Activated T-cell treated with anti-CD3 and anti-CD28 coated beads for 48 hours (primary cell): ENCODE data around the gene CCDC178.
"Not testable (repeated sequence)": the region's sequence is repeated elsewhere in the genome, so short reads cannot be mapped to it uniquely, and the experiment has no call there.

ENCODE experiments used
- DNase-seq: peaks from one replicate; pipeline ENCODE4 v3.0.0-alpha.2; 2020; ENCODE audit warnings: low read depth

Gene CCDC178

GRCh38 chr18:32983721-32984120 is 456.8 kb downstream of the CCDC178 start:
- DNase-seq: no peak

DNA sequence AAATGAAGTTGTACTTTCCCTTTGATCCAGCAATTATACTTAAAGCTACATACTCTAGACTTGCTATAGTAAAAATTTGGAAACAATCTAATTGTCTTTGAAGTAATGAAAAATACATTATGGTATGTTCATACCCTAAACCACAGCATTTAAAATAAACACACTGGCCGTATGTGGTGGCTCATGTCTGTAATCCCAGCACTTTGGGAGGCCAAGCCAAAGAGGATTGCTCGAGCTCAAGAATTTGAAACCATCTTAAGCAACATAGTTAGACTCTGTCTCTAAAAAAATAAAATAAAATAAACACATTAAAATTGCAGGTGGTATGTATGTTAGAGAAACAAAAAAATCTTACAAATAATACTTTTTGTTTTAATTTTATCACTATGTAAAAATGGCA is 459.6 kb downstream of the CCDC178 start:
- DNase-seq: no peak

DNA sequence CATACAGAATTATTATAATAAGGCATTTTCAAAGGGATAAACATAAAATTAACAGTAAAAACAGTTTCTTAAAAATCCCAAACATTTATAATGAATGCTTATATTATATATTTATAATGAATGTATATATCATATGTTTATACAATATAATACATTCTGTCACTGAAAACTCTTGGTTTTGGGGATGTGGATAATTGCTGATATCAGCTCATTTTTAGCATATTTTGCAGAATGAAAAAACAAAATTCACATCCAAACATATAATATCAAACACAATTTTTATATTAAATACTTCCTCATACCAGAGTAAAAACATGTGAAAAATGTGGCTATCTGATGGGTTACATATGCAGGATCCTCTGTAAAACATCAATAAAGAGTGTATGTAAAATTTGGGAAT is 465.0 kb downstream of the CCDC178 start:
- DNase-seq: no peak

DNA sequence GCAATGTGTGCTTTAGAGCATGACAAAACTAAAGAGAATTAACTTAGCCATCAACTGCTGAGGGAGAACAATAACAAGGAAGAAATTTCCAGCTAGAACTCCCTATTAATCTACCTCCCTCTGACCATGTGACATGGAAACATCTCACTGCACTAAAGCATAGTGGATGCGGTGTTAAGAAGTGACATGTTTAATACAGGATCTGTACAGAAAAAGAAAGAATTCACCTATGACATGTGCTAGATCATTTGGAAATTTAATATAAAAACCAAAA is 465.4 kb downstream of the CCDC178 start:
- no peak for DNase-seq

- no peak for DNase-seq
Observed at GRCh38 chr18:32974421-32975162, 465.9 kb downstream of the CCDC178 start.

DNA sequence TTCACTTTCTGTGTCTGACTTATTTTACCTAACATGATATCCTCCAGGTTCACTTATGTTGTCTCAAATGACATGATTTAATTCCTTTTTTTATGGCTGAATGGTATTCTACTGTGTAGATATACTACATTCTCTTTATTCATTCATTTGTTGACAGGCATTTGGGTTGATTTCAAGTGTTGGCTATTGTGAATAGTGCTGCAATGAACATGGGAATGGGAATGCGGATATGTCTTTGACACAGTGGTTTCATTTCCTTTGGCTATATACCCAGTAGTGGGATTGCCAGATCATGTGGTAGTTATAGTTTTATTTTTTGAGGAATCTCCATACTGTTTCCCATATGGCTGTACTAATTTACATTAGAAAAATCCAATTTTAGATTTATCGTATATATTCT is 472.3 kb downstream of the CCDC178 start:
- no peak for DNase-seq

GRCh38 chr18:32966141-32966540 is 474.4 kb downstream of the CCDC178 start:
- no peak for DNase-seq

GRCh38 chr18:32961538-32961937 is 479.0 kb downstream of the CCDC178 start:
- no peak for DNase-seq

GRCh38 chr18:32958746-32959145 is 481.8 kb downstream of the CCDC178 start:
- DNase-seq: no peak

DNA sequence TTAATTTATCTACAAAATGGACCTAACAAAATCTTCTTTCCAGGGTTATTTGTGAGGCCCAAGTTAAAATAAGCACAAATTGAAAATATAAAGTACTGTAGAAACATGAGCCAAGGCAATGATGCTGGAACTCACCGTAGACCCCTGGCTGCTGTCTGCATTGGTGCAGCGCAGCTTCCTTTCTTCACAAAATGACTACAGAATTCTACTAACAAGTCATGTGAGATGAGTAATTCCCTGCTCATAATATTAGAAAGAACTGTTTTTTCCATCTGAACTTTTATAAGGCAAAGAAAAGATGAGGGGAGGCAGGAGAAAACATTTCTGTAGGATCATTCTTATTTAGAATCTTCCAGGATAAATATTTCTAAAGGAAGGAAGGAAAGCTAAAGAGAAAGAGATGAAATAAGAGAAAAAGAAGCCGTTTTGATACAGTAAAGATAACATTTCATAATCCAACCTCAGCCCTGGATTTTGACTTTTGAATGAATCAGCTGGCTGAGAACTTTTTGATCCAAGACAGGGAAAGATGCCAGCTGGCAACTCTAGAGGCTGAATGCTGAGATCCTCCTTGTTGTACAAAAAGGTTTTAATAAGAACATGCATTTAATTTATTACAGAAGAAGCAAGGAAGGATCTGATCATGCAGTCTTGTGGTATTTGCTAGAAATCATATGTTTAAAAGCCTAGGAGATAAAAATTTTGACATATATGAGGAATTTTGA is 483.8 kb downstream of the CCDC178 start:
- no peak for DNase-seq

DNA sequence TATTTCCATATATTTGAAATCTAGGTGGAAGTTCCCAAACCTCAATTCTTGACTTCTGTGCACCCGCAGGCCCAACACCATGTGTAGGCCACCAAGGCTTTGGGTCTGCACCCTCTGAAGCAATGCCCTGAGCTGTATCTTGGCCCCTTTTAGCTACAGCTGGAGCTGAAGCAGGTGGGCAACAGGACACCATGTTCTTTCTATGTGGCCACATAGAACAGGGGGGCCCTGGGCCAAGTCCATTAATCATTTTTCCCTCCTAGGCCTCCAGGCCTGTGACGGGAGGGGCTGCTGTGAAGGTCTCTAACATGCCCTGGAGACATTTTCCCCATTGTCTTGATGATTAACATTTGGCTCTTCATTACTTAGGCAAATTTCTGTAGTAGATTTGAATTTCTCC is 488.2 kb downstream of the CCDC178 start:
- not testable (repeated sequence) for DNase-seq

DNA sequence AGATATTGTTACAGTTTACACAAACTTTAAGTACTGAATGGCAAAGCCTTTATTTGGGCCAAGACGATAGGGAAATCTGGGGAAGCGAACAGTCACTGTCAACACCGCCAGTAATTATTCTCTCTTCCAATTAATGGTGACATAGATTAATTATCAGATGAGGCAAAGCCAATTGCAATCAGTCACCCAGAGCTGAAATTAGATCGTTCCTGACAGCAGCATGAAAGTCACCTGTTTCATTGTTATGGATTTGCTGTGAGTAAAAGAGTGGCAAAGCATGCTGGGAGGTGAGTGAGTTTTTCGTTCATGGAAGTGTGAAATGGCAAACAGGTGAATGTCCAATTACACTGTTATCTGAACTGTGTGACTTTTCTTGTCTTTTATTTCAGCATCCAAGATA is 502.9 kb downstream of the CCDC178 start:
- no peak for DNase-seq

GRCh38 chr18:32937066-32937465 is 503.5 kb downstream of the CCDC178 start:
- DNase-seq: no peak

GRCh38 chr18:32934201-32934600 is 506.3 kb downstream of the CCDC178 start:
- no peak for DNase-seq

DNA sequence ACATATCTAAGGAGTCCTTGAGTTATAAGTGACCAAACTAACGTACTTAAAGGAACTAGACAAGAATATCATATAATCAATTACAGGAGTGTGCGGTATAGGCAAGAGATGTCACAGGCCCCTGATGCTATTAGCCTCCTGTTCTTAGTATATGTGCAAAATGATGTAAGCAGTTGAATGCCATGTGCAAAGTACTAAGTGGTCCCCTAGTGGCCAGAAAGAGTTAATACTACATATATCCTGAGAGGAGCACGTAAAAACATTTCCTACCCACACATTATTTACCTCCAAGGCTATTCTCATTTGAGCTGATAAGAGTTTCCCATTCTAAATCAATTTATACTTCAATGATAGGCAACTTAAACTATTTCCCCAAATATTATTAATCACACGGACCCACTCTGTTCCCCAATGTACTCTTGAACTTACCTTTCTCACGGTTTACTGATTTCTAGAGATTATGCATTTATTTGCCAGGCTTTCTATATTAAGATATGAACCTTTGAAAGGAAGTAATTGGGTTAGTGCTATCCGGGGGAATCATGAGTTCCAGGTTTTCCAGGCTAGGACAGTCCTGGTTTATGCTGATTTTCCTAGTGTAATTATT is 509.7 kb downstream of the CCDC178 start:
- no peak for DNase-seq

DNA sequence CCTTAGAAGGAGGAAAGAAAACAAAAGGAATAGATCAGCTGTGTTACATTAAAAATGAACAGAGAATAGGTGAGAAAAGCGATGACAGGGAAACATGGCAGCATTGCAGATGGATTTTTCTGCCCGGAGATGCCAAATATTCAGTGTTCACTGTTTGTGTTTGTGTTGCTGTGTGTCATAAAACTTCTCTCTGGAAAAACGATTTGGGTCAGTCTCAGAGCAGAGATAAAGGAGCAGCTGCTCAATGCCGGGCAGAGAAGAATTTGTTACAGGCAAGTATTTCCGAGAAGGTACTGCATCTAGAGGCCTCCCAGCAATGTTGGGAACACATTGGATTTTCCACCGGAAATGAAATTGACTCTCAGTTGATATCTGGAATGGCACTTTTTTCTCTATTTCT is 511.3 kb downstream of the CCDC178 start:
- DNase-seq: no peak

- DNase-seq: no peak
Observed at GRCh38 chr18:32922951-32923430, 517.5 kb downstream of the CCDC178 start.

- DNase-seq: no peak
Observed at GRCh38 chr18:32920796-32921787, 519.4 kb downstream of the CCDC178 start.

GRCh38 chr18:32919799-32920198 is 520.7 kb downstream of the CCDC178 start:
- DNase-seq: no peak

DNA sequence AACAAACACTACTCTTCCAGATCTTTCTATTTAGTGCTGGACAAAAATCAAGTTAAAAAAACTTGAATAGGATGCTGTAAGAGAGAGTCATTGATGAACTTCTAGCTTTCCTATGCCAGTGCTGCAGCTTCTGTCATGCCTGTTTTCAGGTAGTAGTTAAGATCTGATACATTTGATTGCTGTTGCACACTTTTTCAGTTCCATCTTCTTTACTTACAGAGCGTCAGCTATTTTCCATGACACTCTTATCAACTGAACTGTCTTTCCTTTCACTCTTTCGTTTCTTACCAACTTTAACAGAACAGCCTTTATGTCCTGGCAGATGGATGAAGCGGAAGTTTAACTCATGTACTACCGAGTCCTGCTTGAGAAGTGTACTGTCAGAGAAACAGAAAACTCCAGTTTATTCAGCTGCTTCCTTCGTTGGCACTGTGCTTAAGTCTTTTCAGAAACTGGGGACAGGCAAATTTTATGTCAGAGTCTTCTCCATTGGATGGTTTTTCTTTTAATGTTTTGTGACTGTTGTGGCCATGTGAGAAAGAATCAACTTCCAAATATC is 521.8 kb downstream of the CCDC178 start:
- DNase-seq: no peak

DNA sequence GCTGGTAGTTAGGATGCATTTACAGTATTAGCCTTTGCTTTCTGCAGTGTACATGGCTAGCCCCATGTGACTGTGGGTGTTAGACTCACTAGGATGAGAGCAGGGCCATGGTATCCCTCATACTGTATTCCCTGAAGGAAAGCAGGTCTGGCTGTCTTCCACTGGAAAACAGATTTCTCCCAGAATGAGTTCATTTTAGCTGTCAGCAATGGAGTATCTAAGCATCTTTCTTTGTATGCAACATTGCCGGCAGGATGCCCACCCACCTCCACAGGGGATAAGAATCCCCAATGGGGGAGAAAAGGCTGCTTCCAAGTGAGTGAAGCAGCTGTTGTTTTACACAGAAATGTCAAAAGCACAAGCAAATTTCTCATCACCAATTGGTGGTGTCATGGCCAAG is 525.0 kb downstream of the CCDC178 start:
- no peak for DNase-seq
